ENCODE data around the gene CBFA2T2.

The CBFA2T2 gene

DNA sequence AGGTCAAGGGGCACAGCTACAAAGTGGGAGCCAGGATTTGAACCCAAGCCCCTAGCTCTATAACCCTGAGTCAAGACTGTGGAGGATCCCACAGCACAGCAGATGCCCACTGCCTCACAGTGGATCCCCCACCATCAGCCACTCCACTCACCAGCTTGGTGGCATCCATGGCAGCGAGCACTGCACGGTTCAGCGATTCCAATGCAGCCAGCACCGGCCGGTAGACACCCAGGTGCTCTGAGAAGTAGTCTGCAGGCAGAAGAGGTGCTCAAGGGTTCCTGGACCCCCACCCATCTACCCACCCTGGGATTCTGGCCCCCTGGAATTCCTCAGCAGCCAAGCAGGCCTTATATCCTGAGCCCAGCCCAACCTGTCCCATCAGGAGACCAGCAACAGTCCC is 179.3 kb downstream of the CBFA2T2 start:
- TF ChIP-seq, protein P1, sequence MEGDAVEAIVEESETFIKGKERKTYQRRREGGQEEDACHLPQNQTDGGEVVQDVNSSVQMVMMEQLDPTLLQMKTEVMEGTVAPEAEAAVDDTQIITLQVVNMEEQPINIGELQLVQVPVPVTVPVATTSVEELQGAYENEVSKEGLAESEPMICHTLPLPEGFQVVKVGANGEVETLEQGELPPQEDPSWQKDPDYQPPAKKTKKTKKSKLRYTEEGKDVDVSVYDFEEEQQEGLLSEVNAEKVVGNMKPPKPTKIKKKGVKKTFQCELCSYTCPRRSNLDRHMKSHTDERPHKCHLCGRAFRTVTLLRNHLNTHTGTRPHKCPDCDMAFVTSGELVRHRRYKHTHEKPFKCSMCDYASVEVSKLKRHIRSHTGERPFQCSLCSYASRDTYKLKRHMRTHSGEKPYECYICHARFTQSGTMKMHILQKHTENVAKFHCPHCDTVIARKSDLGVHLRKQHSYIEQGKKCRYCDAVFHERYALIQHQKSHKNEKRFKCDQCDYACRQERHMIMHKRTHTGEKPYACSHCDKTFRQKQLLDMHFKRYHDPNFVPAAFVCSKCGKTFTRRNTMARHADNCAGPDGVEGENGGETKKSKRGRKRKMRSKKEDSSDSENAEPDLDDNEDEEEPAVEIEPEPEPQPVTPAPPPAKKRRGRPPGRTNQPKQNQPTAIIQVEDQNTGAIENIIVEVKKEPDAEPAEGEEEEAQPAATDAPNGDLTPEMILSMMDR (conservative IDR thresholded peaks at IDR 0.05), result no peak
- peak overlapping the region; percentile 98 for H3K27ac ChIP-seq

DNA sequence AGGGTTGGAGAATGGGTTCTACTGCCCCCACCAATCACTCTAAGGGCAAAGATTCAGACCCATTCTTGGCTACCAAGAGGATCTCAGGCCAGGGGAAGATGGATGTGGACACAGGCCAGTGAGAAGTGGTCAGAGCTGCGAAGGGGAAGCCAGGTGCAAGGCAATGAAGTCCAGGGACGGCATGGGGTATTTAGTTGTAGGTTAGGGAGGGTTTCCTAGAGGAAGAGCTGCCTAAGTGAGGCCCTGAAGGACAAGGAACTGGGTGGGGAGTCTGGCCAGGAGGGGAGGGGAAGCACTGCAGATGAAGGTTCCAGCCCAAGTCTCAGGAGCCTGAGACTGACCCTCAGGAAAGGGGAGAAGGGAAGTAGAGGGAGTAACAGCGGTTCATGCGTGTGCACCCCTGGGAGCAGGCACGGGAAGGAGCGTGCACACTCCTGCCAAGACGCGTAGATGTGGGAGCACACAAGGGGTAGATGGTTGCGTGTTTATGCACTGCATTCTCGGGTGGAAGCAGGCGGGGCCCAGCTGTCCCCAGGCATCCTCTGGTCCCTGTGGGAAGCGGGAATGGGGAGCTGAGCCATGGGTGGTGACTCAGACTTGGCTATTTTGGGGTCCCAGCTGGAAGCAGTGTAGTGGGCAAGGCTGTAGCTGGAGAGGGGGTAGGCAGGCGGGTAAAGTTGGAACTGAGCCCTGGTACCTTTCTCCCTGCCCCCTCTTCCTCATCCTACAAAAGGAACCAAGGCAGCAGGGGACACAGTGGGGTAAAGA is 180.2 kb downstream of the CBFA2T2 start:
- TF ChIP-seq, protein P1 (conservative IDR thresholded peaks at IDR 0.05), result no peak
- peak overlapping the region; percentile 98 for H3K27ac ChIP-seq

DNA sequence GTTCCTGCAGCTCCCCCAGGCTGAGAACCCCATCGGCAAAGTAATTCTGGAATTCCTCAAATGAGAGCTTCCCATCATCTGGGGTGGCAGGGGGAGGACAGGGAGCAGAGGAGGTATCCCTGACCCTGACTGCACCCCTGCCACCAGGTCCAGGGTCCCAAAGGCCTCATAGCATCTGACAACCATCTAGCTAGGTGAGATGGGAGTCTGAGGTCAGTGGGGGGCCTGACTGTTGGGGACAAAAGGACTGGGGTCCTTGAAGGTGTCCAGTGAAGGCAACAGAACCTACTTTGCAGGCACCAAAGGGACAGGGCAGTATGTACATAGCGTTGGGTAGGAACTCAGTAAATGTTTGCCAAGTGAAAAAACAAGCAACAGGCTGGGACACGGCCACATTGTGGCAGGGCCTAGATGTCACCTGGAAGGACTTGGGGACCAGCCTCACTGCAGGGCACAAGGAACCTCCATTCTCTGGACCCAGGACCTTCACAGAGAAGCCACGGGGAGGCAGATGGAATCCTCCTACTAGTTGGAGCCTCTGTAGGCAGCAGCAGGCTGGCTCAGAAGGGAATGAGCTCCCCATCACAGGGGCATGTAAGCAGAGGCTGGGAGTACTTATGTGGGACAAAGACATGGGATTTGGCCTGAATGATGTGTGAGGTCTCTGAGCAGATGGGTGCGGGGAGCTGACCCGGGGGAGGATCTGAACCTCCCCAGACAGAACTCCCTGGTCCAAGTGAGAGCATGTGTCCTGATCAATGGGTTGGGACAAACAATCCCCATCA is 181.0 kb downstream of the CBFA2T2 start:
- TF ChIP-seq, protein P1 (conservative IDR thresholded peaks at IDR 0.05), result no peak
- H3K27ac ChIP-seq, result peak overlapping the region; percentile 98

DNA sequence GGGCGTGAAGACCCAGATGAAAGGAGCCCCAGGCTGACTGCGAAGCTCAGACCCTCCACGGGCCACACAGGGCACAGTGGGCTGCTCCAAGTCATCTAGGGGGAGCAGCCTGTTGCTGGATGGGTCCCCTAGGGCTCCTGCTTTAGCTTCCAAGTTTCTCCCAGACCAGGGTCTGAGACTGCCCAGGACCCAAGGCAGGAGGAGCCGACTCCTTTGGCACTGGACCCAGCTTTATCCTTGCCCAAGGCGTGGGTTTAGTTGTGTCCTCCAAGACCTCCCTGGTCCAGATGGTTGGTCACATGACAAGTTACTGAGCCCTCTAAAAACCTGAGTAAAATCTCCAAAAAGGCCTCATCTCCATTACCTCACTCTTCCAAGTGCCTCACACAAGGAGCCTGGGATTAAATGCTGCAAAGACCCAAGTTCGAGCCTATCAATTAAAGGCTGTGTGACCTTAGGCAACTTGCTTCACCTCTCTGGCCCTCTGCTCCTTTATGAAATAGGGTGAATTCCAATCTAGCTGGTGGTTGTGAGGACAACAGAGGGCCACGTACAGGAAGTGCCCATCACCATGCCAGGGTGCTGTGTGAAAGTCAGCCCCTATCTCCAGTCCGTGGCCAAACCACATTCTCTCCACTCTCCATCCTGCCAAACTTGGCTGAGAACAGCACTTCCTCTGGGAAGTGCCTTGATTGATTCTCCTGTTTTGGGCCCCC is 181.8 kb downstream of the CBFA2T2 start:
- TF ChIP-seq, protein P1 (conservative IDR thresholded peaks at IDR 0.05), result no peak
- H3K27ac ChIP-seq, result peak overlapping the region; percentile 98

DNA sequence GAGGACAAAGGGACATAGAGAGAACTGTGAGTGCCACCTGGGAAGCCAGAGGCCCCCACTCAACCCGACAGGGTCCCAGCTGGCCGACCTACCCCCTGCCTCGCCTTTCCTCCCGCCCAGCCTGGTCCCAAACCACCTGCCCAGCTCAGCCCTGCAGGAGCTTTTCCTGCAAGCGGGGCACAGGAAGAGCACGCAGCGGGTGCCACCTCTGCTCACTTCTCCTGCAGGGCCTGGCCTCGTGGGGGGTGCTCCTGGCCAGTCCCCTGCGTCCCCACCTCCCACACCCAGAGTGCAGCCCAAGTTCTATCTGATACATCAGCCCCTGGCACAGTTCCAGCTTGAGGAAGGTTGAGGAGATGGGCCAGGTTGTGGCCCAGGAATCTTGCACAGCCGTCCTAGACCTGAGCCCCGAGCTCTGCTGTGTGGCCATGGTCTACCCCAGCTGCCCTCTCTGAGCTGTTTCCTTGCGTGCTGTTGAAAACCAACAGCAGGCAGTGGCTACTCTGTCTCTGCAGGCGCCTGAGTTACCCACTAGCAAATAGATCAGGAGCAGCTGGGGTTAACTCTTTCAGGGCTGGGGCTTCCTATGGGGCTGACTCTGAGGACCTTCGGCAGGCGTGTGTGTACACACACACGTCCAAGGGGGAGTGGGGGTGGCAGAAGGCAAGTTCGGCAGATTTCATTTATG is 182.7 kb downstream of the CBFA2T2 start:
- TF ChIP-seq, protein P1 (conservative IDR thresholded peaks at IDR 0.05), result no peak
- H3K27ac ChIP-seq, result peak overlapping the region; percentile 98

DNA sequence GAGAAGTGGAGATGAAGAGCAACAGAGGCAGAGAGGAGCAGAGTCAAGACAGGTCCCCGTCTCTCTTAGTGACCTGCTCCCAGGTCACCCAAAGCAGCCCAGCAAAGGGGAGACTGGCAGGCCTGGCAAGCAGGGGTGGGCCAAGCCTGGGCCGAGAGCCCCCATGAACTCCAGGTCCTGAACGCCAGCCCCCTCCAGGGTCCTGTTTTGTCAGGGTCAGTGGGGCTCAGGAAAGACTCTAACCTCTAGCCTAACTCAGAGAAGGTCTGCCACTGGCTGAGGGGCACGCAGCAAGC is 183.2 kb downstream of the CBFA2T2 start:
- H3K27ac ChIP-seq, result peak overlapping the region; percentile 98
- TF ChIP-seq, protein P1 (conservative IDR thresholded peaks at IDR 0.05), result no peak

All from VCaP (cell line).